Measurements from ENCODE around the gene FXYD3.

Gene FXYD3

GRCh38 chr19:35164418-35164817 is 48.8 kb downstream of the FXYD3 start:
- DNase-seq, result no peak

- no peak for DNase-seq
These were observed 49.8 kb downstream of the FXYD3 start for GRCh38 chr19:35165200-35166058.

- no peak for DNase-seq
These were observed 50.8 kb downstream of the FXYD3 start for GRCh38 chr19:35166100-35167063.

DNA sequence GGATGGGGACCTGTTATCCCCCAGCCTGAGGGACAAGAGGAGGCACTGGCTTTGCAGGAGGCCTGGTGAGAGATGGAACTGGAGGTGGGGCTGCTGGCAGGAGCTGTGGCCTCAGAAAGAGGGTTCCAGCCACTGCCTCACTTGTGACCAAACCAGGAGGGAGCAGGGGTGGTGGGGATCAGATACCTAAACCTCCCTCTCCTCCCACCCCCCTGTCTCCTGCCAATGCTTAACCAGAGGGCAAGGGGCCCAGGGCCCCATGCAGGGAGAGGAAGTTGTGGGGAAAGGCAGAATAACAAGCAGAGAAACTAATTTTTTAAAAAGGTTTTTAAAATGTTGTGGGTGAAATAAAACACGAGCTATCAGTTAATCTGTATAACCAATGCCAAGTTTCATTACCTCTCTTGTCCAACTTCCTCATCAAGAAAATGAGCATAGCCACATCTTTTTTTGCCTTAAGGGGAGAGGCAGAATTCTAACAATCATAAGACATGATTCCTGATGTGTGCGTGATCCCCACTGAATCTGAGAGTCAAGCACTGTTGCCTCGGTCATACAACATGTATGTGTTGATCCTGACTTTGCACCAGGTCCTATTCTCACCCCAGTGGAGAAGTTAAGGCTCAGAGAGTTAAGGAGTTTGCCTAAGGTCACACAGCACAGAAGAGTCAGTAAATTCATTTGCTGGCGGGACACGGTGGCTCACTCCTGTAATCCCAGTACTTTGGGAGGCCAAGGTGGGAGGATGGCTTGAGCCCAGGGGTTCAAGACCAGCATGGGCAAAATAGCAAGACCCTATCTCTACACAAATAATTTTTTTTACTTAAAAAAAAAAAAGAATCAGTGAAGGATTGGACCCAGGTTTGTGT is 51.9 kb downstream of the FXYD3 start:
- no peak for DNase-seq

DNA sequence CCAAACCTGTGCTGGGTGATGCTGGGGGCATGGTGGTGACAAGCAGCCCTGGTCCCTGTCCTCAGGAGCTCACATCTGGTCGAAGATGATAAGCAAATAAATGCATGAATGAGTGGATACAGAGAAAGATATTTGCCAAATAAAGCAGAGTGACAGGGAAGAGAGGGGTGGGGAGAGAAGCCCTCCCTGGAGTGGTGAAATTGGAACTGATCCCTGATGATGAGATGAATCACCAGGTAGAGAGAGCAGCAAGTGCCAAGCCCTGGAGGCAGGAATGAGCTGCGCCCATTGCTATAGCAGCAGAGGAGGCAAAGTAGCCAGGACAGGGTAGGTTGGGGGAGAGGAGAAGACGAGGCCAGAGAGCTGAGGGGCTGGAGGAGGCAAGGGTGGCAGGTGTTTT is 52.6 kb downstream of the FXYD3 start:
- DNase-seq, result no peak

DNA sequence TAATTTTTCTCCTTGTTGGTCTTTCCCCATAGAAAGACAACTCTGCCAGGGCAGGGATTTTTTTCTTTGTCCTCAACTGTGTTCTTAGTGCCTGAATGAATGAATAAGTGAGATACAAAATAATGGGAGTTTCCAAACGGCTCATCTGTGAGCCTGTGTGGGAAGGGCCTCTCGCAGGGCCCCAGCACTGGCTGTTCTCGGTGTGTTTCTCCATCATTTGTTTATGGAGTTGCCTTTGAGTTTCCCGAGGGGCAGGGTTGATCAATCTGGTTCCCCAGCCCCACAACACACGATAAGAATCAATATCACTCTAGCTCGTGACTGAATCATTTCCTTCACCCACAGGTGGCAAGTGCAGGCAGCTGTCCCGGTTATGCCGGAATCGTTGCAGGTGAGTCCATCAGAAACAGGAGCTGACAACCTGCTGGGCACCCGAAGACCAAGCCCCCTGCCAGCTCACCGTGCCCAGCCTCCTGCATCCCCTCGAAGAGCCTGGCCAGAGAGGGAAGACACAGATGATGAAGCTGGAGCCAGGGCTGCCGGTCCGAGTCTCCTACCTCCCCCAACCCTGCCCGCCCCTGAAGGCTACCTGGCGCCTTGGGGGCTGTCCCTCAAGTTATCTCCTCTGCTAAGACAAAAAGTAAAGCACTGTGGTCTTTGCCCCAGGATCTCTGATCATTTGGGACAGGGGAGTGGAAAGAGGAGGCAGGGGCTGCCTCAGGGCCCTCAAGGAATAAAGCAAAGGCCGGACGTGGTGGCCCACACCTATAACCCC is 53.8 kb downstream of the FXYD3 start:
- DNase-seq, result no peak

DNA sequence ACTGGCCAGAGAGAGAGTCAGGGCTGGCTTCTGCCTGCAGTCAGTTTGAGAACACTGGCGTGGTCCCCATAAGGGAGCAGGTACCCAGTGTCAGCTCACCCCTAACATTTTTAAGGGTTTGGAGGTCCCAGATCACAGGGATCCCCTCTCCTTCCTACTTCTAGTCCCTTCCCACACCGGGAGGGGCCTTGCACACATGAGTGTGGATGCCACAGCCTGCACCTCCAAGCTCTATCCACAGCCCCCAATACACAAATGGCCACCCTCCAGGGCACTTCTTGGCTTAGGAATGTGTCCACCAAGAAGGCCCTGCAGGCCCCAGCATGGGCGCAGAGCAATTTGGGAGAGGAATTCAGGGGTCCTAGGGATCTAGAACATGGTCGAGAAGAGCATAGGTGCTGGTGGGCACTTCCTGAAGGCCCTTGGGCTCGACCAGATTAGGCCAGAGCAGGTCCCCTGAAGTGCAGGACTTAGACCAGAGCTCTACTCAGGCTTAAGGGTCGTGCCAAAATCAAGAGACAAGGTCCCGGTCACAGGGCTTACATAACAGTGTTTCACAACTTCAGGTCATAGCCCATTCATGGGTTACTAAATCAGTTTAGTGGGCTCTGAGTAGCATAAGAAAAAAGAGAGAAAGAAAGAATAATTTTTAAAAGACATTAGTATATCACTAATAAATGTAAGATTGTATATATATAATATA is 54.9 kb downstream of the FXYD3 start:
- no peak for DNase-seq

GRCh38 chr19:35171730-35172129 is 56.1 kb downstream of the FXYD3 start:
- DNase-seq, result no peak
